ENCODE measurements around the gene PHKG1. TPM values are rescaled to one million over a fixed set of nuclear protein-coding genes. Genes with fewer than 3 reads are reported as not detected.
"Not testable (repeated sequence)": the region's sequence is repeated elsewhere in the genome, so short reads cannot be mapped to it uniquely, and the experiment has no call there.

Gene PHKG1
- total RNA-seq, 1 experiment from 2014 or later: 3.9 TPM

DNA sequence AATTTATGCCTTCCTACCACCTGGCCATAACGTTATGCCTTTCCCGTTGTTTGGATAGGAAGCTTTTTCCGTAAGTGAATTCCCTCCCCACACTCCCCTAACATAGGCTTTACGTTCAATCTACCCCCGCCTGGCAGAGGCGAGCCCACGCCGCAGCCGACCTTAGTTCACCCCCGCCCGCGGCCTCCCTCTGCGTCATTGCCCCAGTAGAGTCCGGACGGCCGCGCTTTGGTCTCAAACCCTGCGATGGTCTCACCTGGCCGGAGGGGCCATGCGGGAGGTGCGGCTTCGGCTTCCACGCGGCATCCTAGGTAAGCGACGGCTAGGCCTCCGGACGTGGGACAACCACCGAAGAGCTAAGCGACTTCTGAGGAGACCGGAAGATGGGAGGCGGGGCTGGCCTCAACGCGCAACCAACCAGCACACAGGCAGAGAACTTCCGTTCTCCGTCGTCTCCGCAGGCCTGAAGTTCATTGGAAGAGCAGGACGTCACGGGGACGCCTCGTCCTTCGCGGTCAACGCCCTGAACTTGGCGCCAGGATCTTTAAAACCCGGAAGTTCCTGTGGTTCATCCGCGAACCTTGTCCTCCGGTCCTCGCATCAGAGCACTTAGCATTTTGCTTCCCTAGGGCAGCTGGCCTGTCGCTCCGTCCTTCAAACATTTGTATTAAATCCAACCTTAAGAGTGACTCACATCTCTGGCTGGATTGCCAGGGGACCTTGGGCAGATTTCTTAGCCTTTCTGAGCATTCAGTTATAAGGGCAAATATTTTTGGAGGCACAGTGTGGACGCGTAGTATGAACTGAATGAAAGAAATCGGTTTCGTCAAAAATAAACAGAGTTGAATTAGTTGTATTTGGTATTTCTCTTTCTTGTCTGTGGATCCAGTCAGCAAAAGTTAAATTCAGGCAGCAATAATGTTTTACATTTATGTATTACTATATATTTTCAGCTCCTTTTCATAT is 13.6 kb upstream of the PHKG1 start, which contains the start of gene CHCHD2:
TSS of gene CHCHD2 (minus strand) at position 369 of the 966 bp plus-strand sequence. CDS start at position 306, 63 bp downstream.
- Histone ChIP-seq H3K4me1 (replicated peaks; ENCODE audit: insufficient read depth) (peaks cover 25% of the 10 kb centered on the region), H3K9me2 (ENCODE audit: insufficient read depth) (no peaks in the 10 kb centered on the region), H2AFZ (peak within 1 kb of the TSS; percentile 87), H3K36me3 (ENCODE audit: low read depth) (peaks cover 37% of the 10 kb centered on the region), H3K9me3 (ENCODE audit: insufficient read depth, low read depth) (no peaks in the 10 kb centered on the region), H4K20me1 (ENCODE audit: insufficient read depth) (peaks cover 41% of the 10 kb centered on the region), H3K27me3 (ENCODE audit: insufficient read depth, low read depth) (no peaks in the 10 kb centered on the region), H3K79me2 (ENCODE audit: low read depth) (peaks cover 46% of the 10 kb centered on the region), H3K27ac (peak within 1 kb of the TSS; percentile 73), H3K4me2 (peak within 1 kb of the TSS; percentile 84), H3F3A (ENCODE audit: insufficient read depth, low read depth) (peaks cover 41% of the 10 kb centered on the region), H3K4me3 (peak within 1 kb of the TSS; percentile 74)
- TF ChIP-seq, protein P1, sequence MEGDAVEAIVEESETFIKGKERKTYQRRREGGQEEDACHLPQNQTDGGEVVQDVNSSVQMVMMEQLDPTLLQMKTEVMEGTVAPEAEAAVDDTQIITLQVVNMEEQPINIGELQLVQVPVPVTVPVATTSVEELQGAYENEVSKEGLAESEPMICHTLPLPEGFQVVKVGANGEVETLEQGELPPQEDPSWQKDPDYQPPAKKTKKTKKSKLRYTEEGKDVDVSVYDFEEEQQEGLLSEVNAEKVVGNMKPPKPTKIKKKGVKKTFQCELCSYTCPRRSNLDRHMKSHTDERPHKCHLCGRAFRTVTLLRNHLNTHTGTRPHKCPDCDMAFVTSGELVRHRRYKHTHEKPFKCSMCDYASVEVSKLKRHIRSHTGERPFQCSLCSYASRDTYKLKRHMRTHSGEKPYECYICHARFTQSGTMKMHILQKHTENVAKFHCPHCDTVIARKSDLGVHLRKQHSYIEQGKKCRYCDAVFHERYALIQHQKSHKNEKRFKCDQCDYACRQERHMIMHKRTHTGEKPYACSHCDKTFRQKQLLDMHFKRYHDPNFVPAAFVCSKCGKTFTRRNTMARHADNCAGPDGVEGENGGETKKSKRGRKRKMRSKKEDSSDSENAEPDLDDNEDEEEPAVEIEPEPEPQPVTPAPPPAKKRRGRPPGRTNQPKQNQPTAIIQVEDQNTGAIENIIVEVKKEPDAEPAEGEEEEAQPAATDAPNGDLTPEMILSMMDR (conservative IDR thresholded peaks at IDR 0.05): no peak
- no peak for TF ChIP-seq EZH2 (IDR thresholded peaks at IDR 0.05; ENCODE audit: low read depth)
- intact Hi-C loops (cut with micrococcal nuclease; ENCODE audit: unreplicated experiment): loop anchor here (1.0 to 5.0 kb wide), 4 partner anchors 32 to 740 kb away; partner anchors contain the start of gene SUMF2
- POLR2A ChIA-PET (ENCODE audit: unreplicated experiment): interaction anchor here (0.5 to 0.9 kb wide), 6 partner anchors 11 to 979 kb away, joined by 3 to 17 read pairs (median 6); partner anchors contain the start of gene PSPH
- peak; percentile 99 to 100 for DNase-seq
- CTCF ChIA-PET: interaction anchor here (0.6 kb wide), 1 partner anchor 42 kb away, joined by 8 read pairs; no protein-coding TSS in a partner anchor
- BruUV-seq (replicated peaks): TSS peak; percentile 93

DNA sequence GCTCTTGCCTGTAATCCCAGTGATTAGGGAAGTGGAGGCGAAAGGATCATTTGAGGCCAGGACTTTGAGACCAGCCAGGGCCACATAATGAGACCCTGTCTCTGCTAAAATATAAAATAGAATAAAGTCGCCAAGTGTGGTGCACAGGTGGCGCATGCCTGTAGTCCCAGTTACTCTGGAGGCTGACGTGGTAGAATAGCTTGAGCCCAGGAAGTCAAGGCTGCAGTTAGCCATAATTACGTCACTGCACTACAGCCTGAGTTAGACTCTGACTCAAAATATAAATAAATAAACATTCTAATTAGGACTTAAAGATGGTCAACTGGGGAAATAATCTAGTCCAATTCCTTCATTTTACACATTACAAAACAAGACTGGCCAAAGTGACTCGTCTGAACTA is 12.8 kb upstream of the PHKG1 start:
- Histone ChIP-seq H3K9me3 (ENCODE audit: insufficient read depth, low read depth) (no peaks in the 10 kb centered on the region), H3K79me2 (ENCODE audit: low read depth) (peaks cover 46% of the 10 kb centered on the region), H3K4me3 (peak overlapping the region; percentile 74), H3K36me3 (ENCODE audit: low read depth) (peaks cover 45% of the 10 kb centered on the region), H3K4me2 (peak overlapping the region; percentile 84), H3K27ac (peak overlapping the region; percentile 73), H3K4me1 (replicated peaks; ENCODE audit: insufficient read depth) (peaks cover 25% of the 10 kb centered on the region), H3K27me3 (ENCODE audit: insufficient read depth, low read depth) (no peaks in the 10 kb centered on the region), H4K20me1 (ENCODE audit: insufficient read depth) (peaks cover 50% of the 10 kb centered on the region), H3F3A (ENCODE audit: insufficient read depth, low read depth) (peaks cover 49% of the 10 kb centered on the region), H3K9me2 (ENCODE audit: insufficient read depth) (no peaks in the 10 kb centered on the region), H2AFZ (peak overlapping the region; percentile 75)
- POLR2A ChIA-PET (ENCODE audit: unreplicated experiment): interaction anchor here (0.7 kb wide), 1 partner anchor 91 kb away, joined by 3 read pairs; no protein-coding TSS in a partner anchor
- intact Hi-C loops (cut with micrococcal nuclease; ENCODE audit: unreplicated experiment): loop anchor here (5.0 kb wide), 1 partner anchor 43 kb away; the partner anchor contains the start of gene SUMF2
- DNase-seq: peak; percentile 40 to 79
- TF ChIP-seq, protein P1 (conservative IDR thresholded peaks at IDR 0.05): no peak; the same call in 1 of the 2 replicates
- no peak for TF ChIP-seq EZH2 (IDR thresholded peaks at IDR 0.05; ENCODE audit: low read depth)
- BruUV-seq (replicated peaks): no TSS peak
- CTCF ChIA-PET: interaction anchor here (0.7 kb wide), 1 partner anchor 551 kb away, joined by 8 read pairs; no protein-coding TSS in a partner anchor

DNA sequence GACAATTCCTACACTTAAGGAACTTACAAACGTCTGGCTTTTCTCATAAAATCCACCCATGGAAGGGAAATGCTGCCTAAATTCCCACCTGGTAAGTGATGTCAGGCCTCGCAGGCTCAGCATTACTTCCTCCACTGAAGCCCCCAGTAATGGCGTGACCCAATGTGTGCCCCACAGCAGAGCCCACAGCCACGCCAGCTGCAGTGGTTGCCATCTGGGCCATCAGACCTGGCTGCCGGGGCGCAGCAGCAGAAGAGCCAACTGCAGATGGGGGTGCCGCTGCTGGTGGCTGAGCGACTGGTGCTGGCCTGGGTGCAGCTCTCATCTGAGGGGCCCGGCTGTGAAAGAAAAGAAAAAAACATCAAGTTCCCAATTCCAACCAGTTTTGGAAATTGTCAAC is 11.4 kb upstream of the PHKG1 start:
- DNase-seq; H3K27me3 ChIP-seq (ENCODE audit: insufficient read depth, low read depth); H3K27ac ChIP-seq; H3K4me3 ChIP-seq; intact Hi-C loops (cut with micrococcal nuclease; ENCODE audit: unreplicated experiment); H3K9me3 ChIP-seq (ENCODE audit: insufficient read depth, low read depth); H2AFZ ChIP-seq; BruUV-seq (replicated peaks); H3K9me2 ChIP-seq (ENCODE audit: insufficient read depth); CTCF ChIA-PET: not testable (repeated sequence)
- Histone ChIP-seq H3K4me2 (peak overlapping the region; percentile 84), H3K79me2 (ENCODE audit: low read depth) (peaks cover 46% of the 10 kb centered on the region), H3K36me3 (ENCODE audit: low read depth) (peaks cover 59% of the 10 kb centered on the region), H4K20me1 (ENCODE audit: insufficient read depth) (peaks cover 62% of the 10 kb centered on the region), H3F3A (ENCODE audit: insufficient read depth, low read depth) (peaks cover 63% of the 10 kb centered on the region), H3K4me1 (replicated peaks; ENCODE audit: insufficient read depth) (peaks cover 25% of the 10 kb centered on the region)
- POLR2A ChIA-PET (ENCODE audit: unreplicated experiment): interaction anchor here (0.6 kb wide), 1 partner anchor 29 kb away, joined by 4 read pairs; no protein-coding TSS in a partner anchor

Measured in PC-9 (cell line).